HepG2 (cell line): ENCODE measurements around the gene DUSP16. TPM values are rescaled to one million over a fixed set of nuclear protein-coding genes. Genes with fewer than 3 reads are reported as not detected.
A peak's percentile ranks its signal among the peaks of the same experiment; 100 is the strongest.

Source experiments
- AKNA ChIP-seq: sonication (generic); formaldehyde crosslinking; IDR thresholded peaks from 2 replicates; pipeline ENCODE4 v1.4.0; 2020; ENCODE audit warnings: missing genetic modification reagents, borderline replicate concordance
- CTCF ChIP-seq: sonication (generic); formaldehyde crosslinking; IDR thresholded peaks from 2 replicates; pipeline ENCODE4 v1.5.0; 2020; ENCODE audit warnings: mild to moderate bottlenecking, missing genetic modification reagents, moderate library complexity
- DMAP1 ChIP-seq: IDR thresholded peaks from 2 replicates; pipeline ENCODE4 v1.6.1; 2016
- IKZF1 ChIP-seq: fragments of 450-650 bp; IDR thresholded peaks from 2 replicates; pipeline ENCODE4 v1.7.1; 2016
- KAT7 ChIP-seq: IDR thresholded peaks from 2 replicates; pipeline ENCODE4 v1.6.1; 2018; ENCODE audit warnings: borderline replicate concordance, missing compliant biosample characterization
- KDM4B ChIP-seq: sonication (generic); formaldehyde crosslinking; IDR thresholded peaks from 2 replicates; pipeline ENCODE4 v1.4.0; 2020; ENCODE audit warnings: missing genetic modification reagents
- ONECUT2 ChIP-seq: sonication (generic); formaldehyde crosslinking; IDR thresholded peaks from 2 replicates; pipeline ENCODE4 v1.4.0; 2020; ENCODE audit warnings: missing genetic modification reagents
- PAXIP1 ChIP-seq: sonication (generic); formaldehyde crosslinking; conservative IDR thresholded peaks from 2 replicates; pipeline ENCODE4 v1.4.0; 2020; ENCODE audit warnings: mild to moderate bottlenecking, missing genetic modification reagents, moderate library complexity
- THAP9 ChIP-seq: sonication (generic); formaldehyde crosslinking; IDR thresholded peaks from 2 replicates; pipeline ENCODE4; 2020; ENCODE audit warnings: missing genetic modification reagents, mild to moderate bottlenecking, borderline replicate concordance
- YEATS2 ChIP-seq: sonication (generic); formaldehyde crosslinking; IDR thresholded peaks from 2 replicates; pipeline ENCODE4 v1.4.0; 2020; ENCODE audit warnings: missing genetic modification reagents, borderline replicate concordance
- ZBTB33 ChIP-seq: sonication (generic); formaldehyde crosslinking; IDR thresholded peaks from 2 replicates; pipeline ENCODE4 v1.4.0; 2020; ENCODE audit warnings: missing genetic modification reagents
- ZNF17 ChIP-seq: sonication (generic); formaldehyde crosslinking; IDR thresholded peaks from 2 replicates; pipeline ENCODE4 v1.5.0; 2020; ENCODE audit warnings: mild to moderate bottlenecking, missing genetic modification reagents
- ZNF567 ChIP-seq: sonication (generic); formaldehyde crosslinking; IDR thresholded peaks from 2 replicates; pipeline ENCODE4 v1.8.1; 2023; ENCODE audit warnings: mild to moderate bottlenecking, missing genetic modification reagents, borderline replicate concordance
- polyA plus RNA-seq, 8 experiments: library from polyadenylated mRNA; depleted of rRNA in 3 of 8; stranded (reverse) in 7 of 8; unstranded in 1 of 8; fragments of >200 nt; fragmentation: Illumina TruSeq in 4 of 8; extraction: Trizol in 4 of 8; gene quantifications; 2 replicates each; pipeline versions ENCODE4 v1.2.1 to v1.2.3, GENCODE V29; 2011 to 2016; ENCODE audit warnings: low read depth in 4 of 8, missing spikeins in 1 of 8, mixed read lengths in 1 of 8; ENCODE audit not compliant: insufficient read depth in 1 of 8
- total RNA-seq, 5 experiments: library from RNA; depleted of rRNA; stranded (reverse); fragments of >200 nt; fragmentation: Illumina TruSeq; extraction: Trizol; gene quantifications; 2 replicates each; pipeline ENCODE4 v1.2.3, GENCODE V29; 2016; ENCODE audit warnings: low read depth in 1 of 5

Gene DUSP16
- total and polyA plus RNA-seq, 2 of the 13 experiments (the other 11 are each of a cell fraction or from before 2014, with no cell fraction given): 45.7 to 46.6 TPM

GRCh38 chr12:12611512-12612306 is 49.0 kb upstream of the DUSP16 start, which contains the start of gene CREBL2 (continued):
- TF ChIP-seq YEATS2 (CRISPR knock-in tag) (peak; percentile 96), ZNF567 (CRISPR knock-in tag) (no peak), ZNF17 (CRISPR knock-in tag) (no peak), KAT7 (CRISPR knock-in tag) (peak; percentile 94), IKZF1 (no peak), THAP9 (CRISPR knock-in tag) (peak; percentile 96), KDM4B (CRISPR knock-in tag) (peak; percentile 47; the same call in 1 of the 2 replicates), DMAP1 (CRISPR knock-in tag) (peak; percentile 89), AKNA (CRISPR knock-in tag) (no peak), CTCF (peak; percentile 41), PAXIP1 (CRISPR knock-in tag) (peak; percentile 81), ONECUT2 (CRISPR knock-in tag) (no peak), ZBTB33 (CRISPR knock-in tag) (no peak)
